ENCODE results near the gene SH3TC1. TPM values are rescaled to one million over a fixed set of nuclear protein-coding genes. Genes with fewer than 3 reads are reported as not detected.

Gene SH3TC1
- 22.6 and 32.0 TPM in 2 replicates for total RNA-seq (2014; rRNA removed; shearing (Covaris generic))

DNA sequence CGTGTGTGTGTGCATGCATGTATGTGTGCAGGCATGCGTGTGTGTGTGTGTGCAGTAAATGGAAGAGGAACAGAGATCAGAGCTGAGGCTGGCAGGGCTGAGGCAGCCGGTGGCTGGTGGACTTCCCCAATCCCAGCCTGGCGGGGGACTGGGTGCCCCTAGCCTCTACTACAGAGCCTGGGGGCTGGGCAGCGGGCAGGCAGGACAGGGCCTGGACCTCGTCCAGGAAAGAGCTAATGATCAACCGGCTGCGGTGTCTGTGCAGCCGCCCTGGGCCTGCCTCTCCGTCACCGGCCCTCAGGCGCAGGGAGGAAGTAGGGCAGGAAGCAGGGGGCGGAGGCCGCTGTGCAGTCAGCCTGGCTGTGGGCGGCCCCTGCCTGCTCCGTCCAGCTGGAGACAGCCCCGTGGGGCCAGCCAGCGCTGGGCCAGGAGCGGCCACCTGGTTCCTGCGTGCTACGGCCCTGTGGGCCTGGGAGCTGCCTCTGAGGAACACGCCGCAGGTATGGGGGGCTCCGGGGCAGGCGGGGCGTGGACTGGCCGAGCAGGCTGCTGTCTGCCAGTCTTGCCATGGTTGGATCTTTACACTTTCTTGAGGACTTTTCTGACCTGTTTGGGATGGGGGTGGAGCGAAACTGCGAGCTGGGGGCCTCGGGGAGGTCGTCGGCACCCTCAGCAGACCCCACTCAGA, at the start of gene SH3TC1:
Gene SH3TC1, plus strand, starts transcription at position 385 of the 688 bp plus-strand sequence. CDS start 5,905 bp downstream, outside the sequence.
- peak; percentile 94 for DNase-seq (ENCODE audit: low spot score)

- DNase-seq (ENCODE audit: low spot score) = no peak
Measured at GRCh38 chr4:8149664-8150063, 49.4 kb upstream of the SH3TC1 start.

DNA sequence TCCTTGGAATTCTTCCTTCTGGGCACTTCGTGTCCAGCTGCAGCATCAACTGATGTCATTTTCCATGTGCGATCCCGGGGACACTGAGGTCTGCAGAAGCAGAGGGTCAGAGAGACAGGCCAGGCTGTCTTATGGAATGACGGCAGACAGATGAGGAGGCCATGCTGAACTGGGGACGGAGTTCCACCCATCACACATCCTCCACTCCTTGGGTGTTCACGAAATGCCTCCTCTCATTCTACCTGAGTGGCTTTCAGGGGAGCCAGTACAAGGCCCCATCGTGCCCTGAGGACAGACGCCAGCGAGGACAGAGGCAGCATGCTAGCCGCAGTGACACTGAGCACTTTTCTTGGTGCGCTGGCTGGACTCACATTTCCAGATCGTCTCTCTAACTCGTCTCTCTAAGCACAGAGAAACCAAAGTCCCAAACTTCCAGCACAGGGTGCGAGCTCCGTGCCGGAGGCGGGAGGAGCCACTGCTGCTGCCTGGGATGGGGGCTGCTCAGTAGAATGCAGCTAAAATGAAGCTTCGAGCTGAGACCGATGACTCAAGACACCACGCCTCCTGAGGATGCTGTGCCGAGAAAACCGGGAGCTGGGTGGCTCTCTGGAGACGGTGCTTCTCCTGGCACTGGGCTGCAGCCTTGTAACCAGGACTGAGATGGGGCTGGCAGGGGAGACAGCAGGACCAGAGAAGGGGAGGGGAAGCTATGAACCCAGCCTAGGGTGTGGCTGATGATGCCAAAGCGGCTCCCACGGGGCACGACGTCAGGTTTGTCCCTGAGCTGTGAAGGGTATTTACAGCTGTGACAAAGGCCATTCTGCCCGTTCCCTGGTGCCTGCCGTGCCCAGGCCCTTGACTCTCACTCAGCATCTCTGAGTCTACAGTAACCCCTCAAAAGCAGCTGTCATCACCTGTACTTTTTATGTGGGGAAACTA, 48.7 kb upstream of the SH3TC1 start:
- DNase-seq (ENCODE audit: low spot score) = no peak

DNA sequence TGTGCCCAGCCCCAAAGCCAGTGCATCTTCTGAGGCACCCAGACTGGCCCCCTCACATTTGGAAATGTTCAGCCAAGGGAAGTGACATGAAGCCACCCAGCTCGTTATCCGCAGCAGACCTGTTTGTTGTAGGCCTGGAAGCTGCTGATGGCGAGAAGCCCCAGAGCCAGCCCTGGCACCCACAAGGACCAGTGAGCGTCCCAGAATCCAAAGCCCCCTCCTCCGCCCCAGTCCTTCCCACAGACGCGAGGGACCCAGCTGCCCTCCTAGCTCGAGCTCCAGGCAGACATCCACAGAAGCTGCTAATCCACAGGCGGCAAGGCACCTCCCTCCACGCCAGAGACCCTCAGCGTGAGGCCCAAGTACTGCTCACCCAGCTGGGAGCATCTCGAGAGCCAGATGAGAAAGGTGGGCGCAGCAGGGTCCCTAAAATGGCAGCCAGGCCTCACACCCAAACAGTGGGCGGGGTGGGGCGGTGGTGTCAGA, 47.9 kb upstream of the SH3TC1 start:
- DNase-seq (ENCODE audit: low spot score) = no peak

GRCh38 chr4:8152090-8152864, 46.8 kb upstream of the SH3TC1 start:
- no peak for DNase-seq (ENCODE audit: low spot score)

GRCh38 chr4:8152865-8153257, 46.2 kb upstream of the SH3TC1 start:
- DNase-seq (ENCODE audit: low spot score) = no peak

DNA sequence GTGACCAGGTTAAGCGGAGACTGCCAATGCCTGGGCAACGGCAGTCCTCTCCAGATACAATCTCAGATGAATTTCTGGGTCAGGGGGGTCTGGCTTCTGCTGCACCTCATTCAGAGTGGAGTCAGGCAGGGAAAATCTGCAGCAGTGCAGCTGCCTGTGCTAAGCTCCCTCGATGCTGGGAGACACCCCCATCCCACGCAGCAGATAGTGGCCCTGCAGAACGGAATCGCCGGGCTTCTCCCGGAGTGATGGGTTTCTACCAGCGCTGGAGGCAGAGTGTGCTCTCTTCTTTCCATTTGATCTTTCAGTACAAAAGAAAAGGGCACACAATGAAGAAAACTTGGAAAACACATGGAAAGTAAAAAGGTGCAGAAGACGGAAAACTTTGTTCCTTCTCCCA, 45.6 kb upstream of the SH3TC1 start:
- DNase-seq (ENCODE audit: low spot score) = no peak

- DNase-seq (ENCODE audit: low spot score) = no peak
Measured at GRCh38 chr4:8155048-8155447, 44.0 kb upstream of the SH3TC1 start.

GRCh38 chr4:8155660-8156421, 43.2 kb upstream of the SH3TC1 start:
- no peak for DNase-seq (ENCODE audit: low spot score)

GRCh38 chr4:8156617-8157016, 42.5 kb upstream of the SH3TC1 start:
- DNase-seq (ENCODE audit: low spot score) = no peak

DNA sequence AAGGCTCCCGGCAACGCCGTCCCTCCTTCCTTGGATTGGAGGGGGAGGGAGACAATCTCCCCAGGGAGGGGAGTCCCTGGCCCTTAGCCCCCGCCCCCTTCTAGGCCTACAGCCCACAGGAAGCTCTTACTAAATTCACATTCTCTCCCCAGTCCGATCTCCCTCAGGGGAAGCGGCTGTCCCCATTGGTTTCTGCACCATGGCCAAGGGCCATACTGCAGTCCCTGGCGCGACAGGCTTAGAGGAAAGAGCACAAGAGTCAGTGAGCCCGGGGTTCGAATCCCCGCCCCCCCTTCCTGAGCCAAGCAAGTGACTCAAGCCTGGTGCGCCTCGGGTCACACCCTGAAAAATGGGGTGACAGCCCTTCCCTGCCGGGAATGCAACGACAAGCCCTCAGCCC, 41.6 kb upstream of the SH3TC1 start:
- no peak for DNase-seq (ENCODE audit: low spot score)

- no peak for DNase-seq (ENCODE audit: low spot score)
Measured at GRCh38 chr4:8157944-8158709, 41.0 kb upstream of the SH3TC1 start.

DNA sequence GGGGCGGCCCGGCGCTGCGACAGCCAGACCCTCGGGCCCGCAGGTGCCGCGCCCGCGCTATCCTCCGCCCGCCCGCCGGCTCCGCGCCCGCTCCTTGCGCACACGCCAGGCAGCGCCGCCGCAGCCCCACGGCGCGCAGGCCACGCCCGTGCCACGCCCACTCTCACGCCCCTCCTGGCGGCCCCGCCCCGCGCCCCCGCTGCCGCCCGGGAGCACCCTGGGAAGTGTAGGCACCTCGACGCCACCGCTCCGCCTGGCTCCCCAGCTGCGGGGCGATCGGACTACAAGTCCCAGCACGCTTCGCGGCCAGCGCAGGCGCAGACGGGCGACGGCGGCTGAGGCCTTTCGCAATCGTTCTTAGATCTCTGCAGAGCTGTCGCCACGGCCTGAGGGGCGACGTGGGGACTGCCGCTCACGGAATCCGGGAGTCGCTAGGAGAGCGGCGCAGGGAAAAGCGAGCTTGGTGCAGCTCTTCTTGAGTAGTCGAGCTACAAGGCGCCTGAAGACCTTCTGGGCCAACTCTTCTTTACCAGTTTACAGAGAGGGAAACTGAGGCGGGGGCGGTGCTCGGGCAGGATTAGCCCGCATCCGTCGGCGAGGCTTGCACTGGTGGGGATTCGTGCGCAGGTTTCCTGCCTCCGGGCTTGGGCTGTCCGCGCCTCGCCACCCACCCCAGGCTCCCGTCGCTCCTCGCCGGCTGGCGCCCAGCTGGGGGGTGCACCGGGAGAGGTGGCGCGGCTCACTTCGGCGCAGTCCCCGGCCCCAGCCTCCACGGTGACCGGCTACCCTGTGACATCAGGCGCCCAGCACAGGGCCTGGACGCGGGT, 40.2 kb upstream of the SH3TC1 start, which contains the start of gene ABLIM2:
Gene ABLIM2, minus strand, starts transcription at position 104 of the 827 bp plus-strand sequence. CDS start 124 bp downstream, outside the sequence.
- peak; percentile 94 for DNase-seq (ENCODE audit: low spot score)

DNA sequence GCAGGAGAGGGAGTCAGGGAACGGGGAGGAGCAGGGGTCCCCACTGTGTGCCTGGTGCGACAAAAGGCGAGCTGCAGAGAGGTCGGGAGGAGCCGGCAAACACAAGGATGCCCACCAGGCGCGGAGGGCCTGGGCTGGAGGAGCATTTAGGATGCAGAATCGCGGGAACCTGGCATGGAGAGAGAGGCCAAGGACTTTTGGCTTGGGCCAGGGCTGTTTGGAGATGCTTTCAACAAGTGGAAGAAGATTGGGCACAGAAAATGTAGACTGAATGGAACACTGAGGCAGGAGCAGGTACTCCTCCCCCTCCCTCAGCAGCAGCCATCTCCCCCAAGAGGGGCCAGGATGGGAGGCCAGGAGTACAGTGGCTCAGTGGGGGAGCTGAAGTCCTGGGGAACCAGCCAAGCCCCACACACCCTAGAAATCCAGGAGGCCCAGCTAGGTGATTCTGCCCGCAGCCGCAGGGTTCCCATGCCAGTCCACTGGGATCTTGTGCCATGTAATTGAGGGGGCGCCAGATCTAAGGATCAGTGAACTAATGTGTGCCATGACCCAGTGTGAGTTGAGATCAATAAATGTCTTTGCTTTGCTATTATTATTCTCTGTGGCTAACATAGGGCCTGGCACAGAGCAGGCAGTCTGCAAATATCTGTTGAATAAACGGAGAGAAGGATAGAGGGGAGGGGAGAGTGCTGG, 39.4 kb upstream of the SH3TC1 start:
- DNase-seq (ENCODE audit: low spot score) = no peak

- DNase-seq (ENCODE audit: low spot score) = no peak
Measured at GRCh38 chr4:8160233-8160560, 38.9 kb upstream of the SH3TC1 start.

DNA sequence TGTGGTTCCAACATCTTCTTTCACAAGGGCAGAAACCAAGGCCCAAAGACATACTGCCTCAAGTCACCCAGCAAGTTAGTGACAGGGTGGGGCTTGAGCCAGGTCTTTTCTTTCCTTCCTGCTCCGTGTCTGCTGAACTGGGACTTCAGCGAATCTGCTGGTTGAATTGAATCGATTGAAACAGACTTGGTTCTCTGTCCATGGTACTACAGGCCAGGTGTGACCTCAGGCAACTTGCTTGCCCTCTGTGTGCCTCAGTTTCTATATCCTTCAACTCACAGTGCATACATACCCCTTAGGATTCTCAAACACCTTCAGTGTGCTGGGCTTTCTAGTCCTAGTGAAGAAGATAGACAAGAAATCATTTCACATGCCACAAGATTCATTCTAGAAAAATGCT, 38.5 kb upstream of the SH3TC1 start:
- no peak for DNase-seq (ENCODE audit: low spot score)

DNA sequence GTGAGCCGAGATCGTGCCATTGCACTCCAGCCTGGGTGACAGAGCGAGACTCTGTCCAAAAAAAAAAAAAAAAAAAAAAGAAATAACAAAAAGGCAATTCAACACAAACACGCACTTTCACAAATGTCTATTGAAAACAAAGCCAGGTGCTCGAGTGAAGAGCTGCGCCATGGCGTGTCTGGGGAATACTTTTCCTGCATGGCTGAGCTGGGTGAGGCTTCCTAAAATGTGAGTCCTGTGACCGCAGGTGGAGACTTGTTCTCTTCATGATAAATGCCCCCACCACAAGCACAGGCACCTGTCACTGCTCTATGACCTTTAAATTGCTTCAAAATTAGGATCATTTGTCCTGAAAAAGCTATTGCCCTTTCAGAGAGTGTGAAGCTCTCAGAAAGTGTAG, 36.5 kb upstream of the SH3TC1 start:
- DNase-seq (ENCODE audit: low spot score) = no peak

DNA sequence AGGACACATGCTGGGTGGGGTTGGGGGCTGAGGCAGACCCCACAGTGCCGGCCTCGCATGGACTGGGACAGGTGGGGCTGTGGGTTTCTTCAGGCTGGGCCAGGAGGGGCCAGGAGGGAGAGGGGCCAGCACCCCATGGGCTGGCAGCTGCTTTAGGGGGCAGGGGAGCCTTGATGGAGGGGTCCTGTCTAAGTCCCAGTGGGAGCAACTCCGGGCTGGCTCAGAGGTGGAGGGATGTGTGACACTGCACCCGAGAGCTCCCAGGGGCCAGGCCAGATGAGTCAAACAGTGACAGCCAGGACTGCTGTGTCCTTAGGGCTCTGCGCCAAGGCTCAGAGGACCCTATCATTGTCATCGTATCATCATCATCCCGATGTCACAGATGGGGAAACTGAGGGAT, 36.1 kb upstream of the SH3TC1 start:
- no peak for DNase-seq (ENCODE audit: low spot score)
